ENCODE measurements around the gene BUD31. TPM values are rescaled to one million over a fixed set of nuclear protein-coding genes. Genes with fewer than 3 reads are reported as not detected.

The BUD31 gene
- total RNA-seq, 1 experiment from 2014 or later: 104 TPM

GRCh38 chr7:99368750-99369389, 39.9 kb upstream of the BUD31 start:
- peaks cover 3% of the 10 kb centered on the region; the same call in 1 of the 2 replicates for H3K4me1 ChIP-seq (ENCODE audit: insufficient read depth, low read length)
- H3K9me3 ChIP-seq (ENCODE audit: control insufficient read depth, low read depth, low read length): no peaks in the 10 kb centered on the region
- TF ChIP-seq CTCF (conservative IDR thresholded peaks at IDR 0.05): no peak
- no peak overlapping the region for H4K91ac ChIP-seq (ENCODE audit: insufficient read length, low read depth, low read length)
- H3K4me2 ChIP-seq (ENCODE audit: insufficient read depth, insufficient read length, low read length): no peak overlapping the region
- WGBS (ENCODE audit: extremely low coverage, insufficient read length, low lambda C conversion rate): no CpG with 5 or more reads among the region's 13 CpGs
- no peak overlapping the region for H2BK12ac ChIP-seq (ENCODE audit: insufficient read length, low read depth, low read length)
- no peak overlapping the region for H3K4ac ChIP-seq (ENCODE audit: low read depth, low read length)
- Mint-ChIP-seq H3K27ac (peak overlapping the region; percentile 16 to 90 (median 83); a peak in 5 of 7 replicates), H3K4me1 (peaks cover 10 to 16% of the 10 kb centered on the region in 2 experiments), H3K27me3 (ENCODE audit: low read depth) (peaks cover 12% of the 10 kb centered on the region), H3K4me3 (no peak overlapping the region), H3K36me3 (ENCODE audit: insufficient read depth in 1 of 3, low read depth in 3 of 3) (peaks cover 15 to 34% (median 24%) of the 10 kb centered on the region in 3 experiments; a peak in 6 of 7 replicates), H3K9me3 (no peaks in the 10 kb centered on the region)
- H3K14ac ChIP-seq (ENCODE audit: insufficient read depth, low read length): no peak overlapping the region
- no peak overlapping the region for H3K27ac ChIP-seq (ENCODE audit: insufficient read length, low read depth, low read length)
- H2AFZ ChIP-seq (ENCODE audit: low read length): no peak overlapping the region
- H2BK20ac ChIP-seq (ENCODE audit: low read depth, low read length, poor library complexity, severe bottlenecking): no peak overlapping the region
- H3K79me2 ChIP-seq (ENCODE audit: insufficient read depth, low read length): no peaks in the 10 kb centered on the region
- no peaks in the 10 kb centered on the region for H3K27me3 ChIP-seq (ENCODE audit: insufficient read depth, low read length)
- no peak overlapping the region for H2AK5ac ChIP-seq (ENCODE audit: insufficient read length, low read length)
- peak; percentile 28 for DNase-seq
- no peak overlapping the region for H3K18ac ChIP-seq (ENCODE audit: insufficient read length, low read depth, low read length)
- H2BK120ac ChIP-seq (ENCODE audit: low read depth, low read length, poor library complexity, severe bottlenecking): no peak overlapping the region
- H3K9ac ChIP-seq (ENCODE audit: extremely low read depth, insufficient read length, low read length): no peak overlapping the region
- H4K5ac ChIP-seq (ENCODE audit: insufficient read length, low read depth, low read length): no peak overlapping the region
- no peak overlapping the region for H4K8ac ChIP-seq (replicated peaks; ENCODE audit: insufficient read length, low read depth, low read length)
- H3T11ph ChIP-seq (ENCODE audit: low read length): no peak overlapping the region
- H4K20me1 ChIP-seq (ENCODE audit: control insufficient read depth, insufficient read depth, insufficient read length): no peaks in the 10 kb centered on the region
- H3K56ac ChIP-seq (ENCODE audit: insufficient read length, low read depth, low read length): no peak overlapping the region
- no peak overlapping the region for H2BK5ac ChIP-seq (ENCODE audit: insufficient read length, low read length)
- H2BK15ac ChIP-seq (ENCODE audit: low read depth, low read length): no peak overlapping the region
- H3K79me1 ChIP-seq (ENCODE audit: insufficient read depth, low read depth, low read length, poor library complexity, severe bottlenecking): no peaks in the 10 kb centered on the region
- no peak overlapping the region for H3K23ac ChIP-seq (ENCODE audit: insufficient read length, low read depth, low read length)
- H3K23me2 ChIP-seq (ENCODE audit: insufficient read length, low read depth, low read length, poor library complexity, severe bottlenecking): peaks cover 3% of the 10 kb centered on the region

Data from H9 (cell line).